Muscle layer of colon (tissue), 2 donors: ENCODE measurements around the gene SLC38A11.

Experiments used
- H3K27ac ChIP-seq: one replicate; pipeline ENCODE4 v1.7.0; 2013; ENCODE audit warnings: low read depth, mild to moderate bottlenecking, low read length, moderate library complexity
- H3K27me3 ChIP-seq, 2 donors: one replicate each; pipeline ENCODE4 v1.7.0; 2013; ENCODE audit warnings: low read length in 2 of 2, mild to moderate bottlenecking in 2 of 2; ENCODE audit not compliant: insufficient read depth in 2 of 2, control insufficient read depth in 1 of 2
- H3K36me3 ChIP-seq: one replicate; pipeline ENCODE4 v1.7.0; 2013; ENCODE audit warnings: mild to moderate bottlenecking, low read length; ENCODE audit not compliant: insufficient read depth
- H3K4me1 ChIP-seq: one replicate; pipeline ENCODE4 v1.7.0; 2013; ENCODE audit warnings: mild to moderate bottlenecking, low read length; ENCODE audit not compliant: insufficient read depth
- H3K4me3 ChIP-seq, 2 donors: one replicate each; pipeline ENCODE4 v1.7.0; 2013; ENCODE audit warnings: low read length in 2 of 2, low read depth in 1 of 2, mild to moderate bottlenecking in 1 of 2, moderate library complexity in 1 of 2
- H3K9ac ChIP-seq: one replicate; pipeline ENCODE4 v1.7.0; 2013; ENCODE audit warnings: low read length
- H3K9me3 ChIP-seq: one replicate; pipeline ENCODE4 v1.7.0; 2013; ENCODE audit warnings: mild to moderate bottlenecking, low read length
- donor health status: abdominal sarcoma.
- donor health status: Adenocarcinoma of cecum.

The SLC38A11 gene

GRCh38 chr2:164849506-164849905, 105.8 kb downstream of the SLC38A11 start:
- H3K4me3 ChIP-seq = no peak overlapping the region
- H3K9ac ChIP-seq = no peak overlapping the region
- H3K9me3 ChIP-seq = no peaks in the 10 kb centered on the region

GRCh38 chr2:164847981-164848741, 107.2 kb downstream of the SLC38A11 start:
- no peak overlapping the region for H3K27ac ChIP-seq
- no peaks in the 10 kb centered on the region for H3K4me1 ChIP-seq
- no peaks in the 10 kb centered on the region for H3K9me3 ChIP-seq
- H3K36me3 ChIP-seq = no peaks in the 10 kb centered on the region
- no peak overlapping the region for H3K4me3 ChIP-seq
- H3K9ac ChIP-seq = no peak overlapping the region
- H3K27me3 ChIP-seq = no peaks in the 10 kb centered on the region

More at GRCh38 chr2:164849506-164849905, 105.8 kb downstream of the SLC38A11 start:
- Histone ChIP-seq H3K27ac (no peak overlapping the region), H3K27me3 (no peaks in the 10 kb centered on the region), H3K4me1 (no peaks in the 10 kb centered on the region), H3K36me3 (no peaks in the 10 kb centered on the region)

DNA sequence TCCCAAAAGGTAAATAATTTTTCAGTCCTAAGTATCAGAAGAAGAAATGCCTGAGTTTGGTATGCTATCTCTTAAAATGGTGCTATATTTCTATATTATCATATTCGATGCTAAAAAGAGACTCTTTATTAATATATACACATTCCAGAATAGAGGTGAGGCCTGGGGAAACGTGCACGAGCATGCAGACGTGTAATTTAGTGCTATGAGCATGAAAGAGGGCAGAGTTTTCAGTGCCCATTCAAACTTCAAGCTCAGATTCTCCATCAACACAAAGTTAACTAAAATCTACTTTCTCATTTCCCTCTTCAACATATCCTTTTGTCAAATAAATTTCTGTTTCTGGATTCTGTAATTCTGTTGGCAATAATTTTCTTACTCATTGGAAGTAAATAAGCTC, 108.0 kb downstream of the SLC38A11 start:
- H3K9me3 ChIP-seq = no peaks in the 10 kb centered on the region
- no peak overlapping the region for H3K27ac ChIP-seq
- H3K9ac ChIP-seq = no peak overlapping the region
- peaks cover 2% of the 10 kb centered on the region for H3K4me1 ChIP-seq
- H3K4me3 ChIP-seq = no peak overlapping the region
- H3K36me3 ChIP-seq = no peaks in the 10 kb centered on the region
- H3K27me3 ChIP-seq = no peaks in the 10 kb centered on the region

GRCh38 chr2:164846276-164846675, 109.0 kb downstream of the SLC38A11 start:
- Histone ChIP-seq H3K4me3 (no peak overlapping the region), H3K9ac (no peak overlapping the region), H3K27me3 (no peaks in the 10 kb centered on the region), H3K36me3 (no peaks in the 10 kb centered on the region), H3K27ac (no peak overlapping the region), H3K4me1 (peaks cover 5% of the 10 kb centered on the region), H3K9me3 (no peaks in the 10 kb centered on the region)
